HPDE6-E6E7 (cell line): ENCODE measurements around the gene TSSK2.

Experiments
- DNase-seq: peaks from one replicate; pipeline ENCODE4 v3.0.0; 2011; ENCODE audit warnings: missing footprints; ENCODE audit errors: extremely low spot score

TSSK2 gene

GRCh38 chr22:19181786-19182471 lies 50.8 kb downstream of the TSSK2 start:
- no peak for DNase-seq
